ENCODE results near the gene ZBED4. TPM values are rescaled to one million over a fixed set of nuclear protein-coding genes. Genes with fewer than 3 reads are reported as not detected.
A peak's percentile ranks its signal among the peaks of the same experiment; 100 is the strongest.

Gene ZBED4
- total RNA-seq, 2 experiments from 2014 or later: 19.7 to 20.1 TPM

DNA sequence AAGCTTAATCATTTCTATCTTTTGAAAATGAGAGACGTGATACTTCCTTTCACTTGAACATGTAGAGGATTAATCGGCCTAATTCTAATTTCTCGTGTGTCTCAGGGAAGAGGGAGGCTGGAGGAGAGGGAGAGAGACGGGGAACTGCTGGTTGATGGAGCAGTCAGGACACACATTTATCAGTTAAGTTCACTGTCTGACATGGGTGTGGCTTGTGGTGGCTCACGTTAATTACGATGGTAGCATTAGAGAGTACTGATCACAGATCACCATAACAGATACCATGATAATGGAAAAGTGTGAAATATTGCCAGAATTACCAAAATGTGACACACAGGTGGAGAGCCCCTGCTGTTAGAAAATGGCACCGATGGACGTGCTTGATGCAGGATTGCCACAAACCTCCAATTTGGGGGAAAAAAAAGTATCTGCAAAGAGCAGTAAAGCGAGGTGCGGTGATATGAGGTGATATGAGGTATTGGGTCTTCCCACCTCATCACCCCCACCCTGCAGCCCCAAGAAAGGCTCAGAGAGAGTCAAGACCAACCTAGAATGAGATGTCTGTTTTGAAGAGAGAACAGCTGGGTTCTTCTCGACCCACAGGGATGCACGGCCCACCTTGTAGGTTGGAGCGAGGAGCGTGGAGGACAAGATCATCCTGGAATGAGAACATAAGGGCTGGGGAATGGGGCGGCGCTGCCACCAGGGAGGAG is 19.7 kb downstream of the ZBED4 start:
- peak overlapping the region; percentile 43 for H3K27ac Mint-ChIP-seq
- ChIA-PET POLR2A (interaction anchor here (0.8 to 1.1 kb wide), 3 partner anchors 8 to 34 kb away, joined by 3 to 5 read pairs (median 3); no protein-coding TSS in a partner anchor), CTCF (interaction anchor here (0.8 kb wide), 1 partner anchor 56 kb away, joined by 3 read pairs; no protein-coding TSS in a partner anchor)
- H3K4me1 Mint-ChIP-seq (ENCODE audit: low read depth): peaks cover 36% of the 10 kb centered on the region
- no peak overlapping the region for H3K4me3 Mint-ChIP-seq
- H3K36me3 Mint-ChIP-seq (ENCODE audit: low read depth): peaks cover 60% of the 10 kb centered on the region
- TF ChIP-seq, protein P1, sequence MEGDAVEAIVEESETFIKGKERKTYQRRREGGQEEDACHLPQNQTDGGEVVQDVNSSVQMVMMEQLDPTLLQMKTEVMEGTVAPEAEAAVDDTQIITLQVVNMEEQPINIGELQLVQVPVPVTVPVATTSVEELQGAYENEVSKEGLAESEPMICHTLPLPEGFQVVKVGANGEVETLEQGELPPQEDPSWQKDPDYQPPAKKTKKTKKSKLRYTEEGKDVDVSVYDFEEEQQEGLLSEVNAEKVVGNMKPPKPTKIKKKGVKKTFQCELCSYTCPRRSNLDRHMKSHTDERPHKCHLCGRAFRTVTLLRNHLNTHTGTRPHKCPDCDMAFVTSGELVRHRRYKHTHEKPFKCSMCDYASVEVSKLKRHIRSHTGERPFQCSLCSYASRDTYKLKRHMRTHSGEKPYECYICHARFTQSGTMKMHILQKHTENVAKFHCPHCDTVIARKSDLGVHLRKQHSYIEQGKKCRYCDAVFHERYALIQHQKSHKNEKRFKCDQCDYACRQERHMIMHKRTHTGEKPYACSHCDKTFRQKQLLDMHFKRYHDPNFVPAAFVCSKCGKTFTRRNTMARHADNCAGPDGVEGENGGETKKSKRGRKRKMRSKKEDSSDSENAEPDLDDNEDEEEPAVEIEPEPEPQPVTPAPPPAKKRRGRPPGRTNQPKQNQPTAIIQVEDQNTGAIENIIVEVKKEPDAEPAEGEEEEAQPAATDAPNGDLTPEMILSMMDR (IDR thresholded peaks at IDR 0.05): no peak
- H3K27me3 Mint-ChIP-seq: no peaks in the 10 kb centered on the region
- intact Hi-C loops (cut with micrococcal nuclease): no loop called here
- peaks cover 15% of the 10 kb centered on the region for H3K9me3 Mint-ChIP-seq
- DNase-seq: no peak
- ATAC-seq: no peak

DNA sequence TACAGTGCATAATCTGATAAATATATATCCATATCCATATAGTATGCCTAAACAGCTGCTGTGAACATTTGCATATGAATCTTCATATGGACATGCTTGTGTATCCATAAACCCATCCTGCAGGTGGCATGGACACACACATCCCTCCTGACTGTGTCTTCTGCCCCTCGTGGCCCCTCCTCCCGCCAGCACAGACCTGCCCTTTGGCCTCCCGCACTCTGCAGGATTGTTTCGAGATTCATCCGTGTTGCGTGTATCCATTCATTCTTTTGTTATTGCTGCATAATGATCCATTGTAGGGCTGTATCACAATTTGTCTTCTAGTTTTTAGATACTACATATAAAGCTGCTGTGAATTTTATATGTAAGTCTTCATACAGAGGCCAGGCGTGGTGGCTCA is 24.0 kb downstream of the ZBED4 start:
- ATAC-seq: no peak
- peaks cover 27% of the 10 kb centered on the region for H3K4me1 Mint-ChIP-seq (ENCODE audit: low read depth)
- peaks cover 43% of the 10 kb centered on the region for H3K36me3 Mint-ChIP-seq (ENCODE audit: low read depth)
- TF ChIP-seq, protein P1 (IDR thresholded peaks at IDR 0.05): no peak
- no peaks in the 10 kb centered on the region for H3K27me3 Mint-ChIP-seq
- intact Hi-C loops (cut with micrococcal nuclease): no loop called here
- H3K9me3 Mint-ChIP-seq: peaks cover 3% of the 10 kb centered on the region
- POLR2A ChIA-PET: interaction anchor here (0.6 to 1.1 kb wide), 2 partner anchors 43 to 51 kb away, joined by 3 to 4 read pairs; no protein-coding TSS in a partner anchor
- DNase-seq: no peak
- CTCF ChIA-PET: no interaction called here
- H3K4me3 Mint-ChIP-seq: no peak overlapping the region
- no peak overlapping the region for H3K27ac Mint-ChIP-seq

DNA sequence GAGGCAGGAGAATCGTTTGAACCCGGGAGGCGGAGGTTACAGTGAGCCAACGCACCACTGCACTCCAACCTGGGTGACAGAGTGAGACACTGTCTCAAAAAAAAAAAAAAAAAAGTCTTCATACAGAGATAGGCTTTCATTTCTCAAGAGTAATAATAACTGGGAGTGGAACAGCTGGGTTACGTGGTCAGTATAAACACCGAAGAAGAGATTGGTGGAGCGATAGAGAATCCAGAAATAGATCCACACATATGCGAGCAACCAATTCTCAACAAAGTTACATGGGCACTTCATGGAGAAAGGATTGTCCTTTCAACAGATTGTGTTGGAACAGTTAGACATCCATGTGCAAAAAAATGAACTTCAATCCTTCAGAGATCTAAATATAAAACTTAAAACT is 24.6 kb downstream of the ZBED4 start:
- H3K36me3 Mint-ChIP-seq (ENCODE audit: low read depth): peaks cover 41% of the 10 kb centered on the region
- no peaks in the 10 kb centered on the region for H3K27me3 Mint-ChIP-seq
- ChIA-PET CTCF (no interaction called here), POLR2A (no interaction called here)
- TF ChIP-seq, protein P1 (IDR thresholded peaks at IDR 0.05): no peak
- peaks cover 26% of the 10 kb centered on the region for H3K4me1 Mint-ChIP-seq (ENCODE audit: low read depth)
- no peak overlapping the region for H3K27ac Mint-ChIP-seq
- intact Hi-C loops (cut with micrococcal nuclease): no loop called here
- no peak for DNase-seq
- no peak for ATAC-seq
- peaks cover 2% of the 10 kb centered on the region for H3K9me3 Mint-ChIP-seq
- no peak overlapping the region for H3K4me3 Mint-ChIP-seq

DNA sequence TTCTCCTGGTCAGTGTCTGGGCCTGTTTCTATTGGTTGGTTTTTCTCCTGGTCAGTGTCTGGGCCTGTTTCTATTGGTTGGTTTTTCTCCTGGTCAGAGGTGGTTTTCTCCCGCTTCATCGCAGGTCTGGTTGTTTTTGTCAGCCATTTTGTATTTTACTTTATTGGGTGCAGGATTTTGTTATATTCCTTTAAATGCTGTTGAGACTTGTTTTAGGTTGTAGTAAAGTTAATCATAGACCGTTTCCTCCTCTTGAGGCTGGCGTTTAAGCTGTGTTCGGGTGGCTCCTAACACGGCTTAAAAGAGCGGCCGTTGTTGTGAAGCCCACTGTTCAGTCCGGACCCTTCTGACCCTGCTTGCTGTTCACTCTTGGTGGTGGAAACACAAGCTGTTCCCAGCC is 26.2 kb downstream of the ZBED4 start:
- H3K36me3 Mint-ChIP-seq (ENCODE audit: low read depth): peaks cover 44% of the 10 kb centered on the region
- H3K27ac Mint-ChIP-seq: peak overlapping the region; percentile 2
- intact Hi-C loops (cut with micrococcal nuclease): no loop called here

DNA sequence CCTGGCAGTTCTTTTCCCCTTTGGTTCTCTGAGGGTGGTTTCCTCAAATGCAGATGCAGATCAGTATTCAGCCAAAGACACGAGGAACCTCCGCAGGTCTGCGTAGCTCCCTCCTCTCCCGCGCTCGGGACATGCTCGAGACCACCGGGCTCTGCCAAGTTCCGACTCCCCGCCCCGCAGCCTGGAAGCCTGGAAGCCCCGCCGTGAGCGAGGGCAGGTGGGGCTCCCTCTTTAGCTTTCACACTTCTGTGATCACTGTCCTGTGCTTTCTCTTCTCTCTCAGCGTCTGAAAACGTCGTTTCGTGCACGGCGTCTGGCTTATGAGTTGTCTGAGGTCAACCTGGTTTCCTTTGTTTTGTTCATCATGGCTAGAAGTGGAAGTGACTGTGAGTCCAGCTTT is 26.6 kb downstream of the ZBED4 start:
- ChIA-PET CTCF (interaction anchor here (0.8 to 1.1 kb wide), 2 partner anchors 35 to 113 kb away, joined by 3 read pairs; no protein-coding TSS in a partner anchor), POLR2A (no interaction called here)
- Mint-ChIP-seq H3K4me3 (no peak overlapping the region), H3K27ac (peak overlapping the region; percentile 2), H3K4me1 (ENCODE audit: low read depth) (peaks cover 20% of the 10 kb centered on the region), H3K9me3 (peaks cover 1% of the 10 kb centered on the region), H3K36me3 (ENCODE audit: low read depth) (peaks cover 44% of the 10 kb centered on the region), H3K27me3 (no peaks in the 10 kb centered on the region)
- TF ChIP-seq, protein P1 (IDR thresholded peaks at IDR 0.05): no peak
- ATAC-seq (peak; percentile 49), DNase-seq (peak; percentile 33)
- intact Hi-C loops (cut with micrococcal nuclease): no loop called here

More for the DNA sequence above, 26.2 kb downstream of the ZBED4 start:
- H3K4me3 Mint-ChIP-seq: no peak overlapping the region
- H3K27me3 Mint-ChIP-seq: no peaks in the 10 kb centered on the region
- ChIA-PET CTCF (interaction anchor here (0.8 to 1.1 kb wide), 2 partner anchors 35 to 112 kb away, joined by 3 read pairs; no protein-coding TSS in a partner anchor), POLR2A (no interaction called here)
- peaks cover 1% of the 10 kb centered on the region for H3K9me3 Mint-ChIP-seq
- no peak for DNase-seq
- TF ChIP-seq, protein P1 (IDR thresholded peaks at IDR 0.05): no peak
- ATAC-seq: no peak
- peaks cover 20% of the 10 kb centered on the region for H3K4me1 Mint-ChIP-seq (ENCODE audit: low read depth)

All from activated CD8-positive, alpha-beta T cell treated with anti-CD3 and anti-CD28 coated beads for 36 hours (primary cell).